IgD-negative memory B cell (primary cell): ENCODE data around the gene P3H2. TPM values are rescaled to one million over a fixed set of nuclear protein-coding genes. Genes with fewer than 3 reads are reported as not detected.

ENCODE experiments used
- H3K27ac Mint-ChIP-seq, 3 donors: one replicate each; pipeline ENCODE4 v1.8.0; 2020 to 2022; ENCODE audit warnings: mild to moderate bottlenecking in 3 of 3, mixed read lengths in 3 of 3, moderate library complexity in 1 of 3
- H3K27me3 Mint-ChIP-seq: one replicate; pipeline ENCODE4 v1.8.0; 2021; ENCODE audit warnings: mixed read lengths
- H3K36me3 Mint-ChIP-seq: one replicate; pipeline ENCODE4 v1.8.0; 2020; ENCODE audit warnings: mild to moderate bottlenecking, mixed read lengths
- H3K4me1 Mint-ChIP-seq, 3 donors: one replicate each; pipeline ENCODE4 v1.8.0; 2020 to 2022; ENCODE audit warnings: mixed read lengths in 3 of 3, mild to moderate bottlenecking in 1 of 3
- H3K4me3 Mint-ChIP-seq, 4 donors: one replicate each; pipeline ENCODE4 v1.8.0; 2020 to 2022; ENCODE audit warnings: mild to moderate bottlenecking in 4 of 4, mixed read lengths in 4 of 4, moderate library complexity in 3 of 4
- H3K9me3 Mint-ChIP-seq, 3 donors: one replicate each; pipeline ENCODE4 v1.8.0; 2020 to 2021; ENCODE audit warnings: mixed read lengths in 3 of 3, mild to moderate bottlenecking in 1 of 3
- polyA plus RNA-seq: library from polyadenylated mRNA; unstranded; fragments of 300-500 nt; fragmentation: Illumina TruSeq; gene quantifications from one replicate; pipeline ENCODE4 v1.2.3, GENCODE V29; 2021

Gene P3H2
- polyA plus RNA-seq, 1 donor from 2014 or later: not detected

DNA sequence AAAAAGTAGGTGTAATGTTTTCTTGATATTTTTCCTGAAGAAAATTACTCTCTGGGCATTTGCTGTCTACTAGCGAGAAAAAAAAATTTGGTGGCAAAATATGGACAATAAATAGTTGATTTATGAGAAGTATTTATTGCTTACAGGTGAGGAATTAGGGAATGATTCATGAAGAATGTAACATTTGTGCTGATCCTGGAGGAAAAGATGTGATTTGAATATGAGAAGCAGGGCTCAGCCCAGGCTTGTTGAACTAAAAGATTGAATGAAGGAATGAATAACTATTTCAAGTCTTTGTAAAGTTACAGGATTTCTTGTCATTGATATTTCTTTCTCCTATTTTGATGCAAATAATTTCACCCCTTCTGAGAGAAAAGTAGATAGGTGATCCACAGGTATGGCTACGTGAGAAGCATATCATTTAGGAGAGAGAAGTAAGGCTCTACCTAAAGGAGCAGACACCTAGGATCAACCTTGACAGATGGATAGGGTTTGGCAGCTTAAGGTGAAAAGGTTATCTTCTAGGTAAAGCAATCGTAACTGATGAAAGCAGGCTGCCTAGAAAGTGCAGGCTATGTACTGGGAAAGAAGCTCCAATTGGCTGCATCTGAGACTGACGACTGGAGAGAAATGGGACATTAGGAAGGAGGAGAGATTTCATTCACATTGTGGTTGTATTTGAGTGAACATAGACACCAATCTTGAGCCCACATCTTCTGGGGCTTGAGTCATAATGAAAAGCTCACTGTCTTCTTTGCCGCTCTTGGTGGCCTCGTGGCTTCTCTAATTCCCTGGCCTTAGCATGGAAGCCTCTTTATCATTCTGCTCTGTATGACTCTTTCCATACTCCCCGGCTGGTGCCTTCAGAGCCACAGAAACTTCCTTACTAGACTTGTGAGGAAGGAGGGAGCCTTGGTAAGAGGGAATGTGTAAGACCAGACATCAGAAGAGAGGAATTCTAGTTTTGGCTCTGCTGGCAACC lies 106.5 kb downstream of the P3H2 start:
- H3K4me1 Mint-ChIP-seq: no peaks in the 10 kb centered on the region
- peaks cover 0 to 3% (median 2%) of the 10 kb centered on the region in 3 donors for H3K9me3 Mint-ChIP-seq
- H3K4me3 Mint-ChIP-seq: no peak overlapping the region
- H3K27ac Mint-ChIP-seq: no peak overlapping the region
- no peaks in the 10 kb centered on the region for H3K27me3 Mint-ChIP-seq
- H3K36me3 Mint-ChIP-seq: no peaks in the 10 kb centered on the region

DNA sequence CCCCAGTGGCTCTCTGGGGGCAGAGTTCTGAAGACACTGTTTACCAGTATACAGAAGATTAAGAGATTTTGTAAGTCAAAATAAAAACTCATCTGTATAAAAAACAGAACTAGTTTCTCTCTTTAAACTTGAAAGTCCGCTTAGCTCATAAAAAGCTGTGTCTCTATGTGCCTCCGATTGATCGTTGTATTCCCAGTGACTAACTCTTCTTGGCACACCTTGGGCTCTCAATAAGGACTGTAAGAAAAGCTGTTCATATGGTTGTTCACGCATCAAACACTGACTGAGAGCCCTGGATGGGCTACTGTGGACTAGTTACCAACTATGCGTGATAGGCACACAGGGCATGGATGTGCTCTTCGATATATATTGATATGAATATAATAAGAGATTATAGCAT lies 107.9 kb downstream of the P3H2 start:
- Mint-ChIP-seq H3K4me1 (no peaks in the 10 kb centered on the region), H3K4me3 (no peak overlapping the region), H3K27me3 (no peaks in the 10 kb centered on the region), H3K9me3 (peaks cover 0 to 2% (median 0%) of the 10 kb centered on the region in 3 donors), H3K36me3 (no peaks in the 10 kb centered on the region), H3K27ac (no peak overlapping the region)

DNA sequence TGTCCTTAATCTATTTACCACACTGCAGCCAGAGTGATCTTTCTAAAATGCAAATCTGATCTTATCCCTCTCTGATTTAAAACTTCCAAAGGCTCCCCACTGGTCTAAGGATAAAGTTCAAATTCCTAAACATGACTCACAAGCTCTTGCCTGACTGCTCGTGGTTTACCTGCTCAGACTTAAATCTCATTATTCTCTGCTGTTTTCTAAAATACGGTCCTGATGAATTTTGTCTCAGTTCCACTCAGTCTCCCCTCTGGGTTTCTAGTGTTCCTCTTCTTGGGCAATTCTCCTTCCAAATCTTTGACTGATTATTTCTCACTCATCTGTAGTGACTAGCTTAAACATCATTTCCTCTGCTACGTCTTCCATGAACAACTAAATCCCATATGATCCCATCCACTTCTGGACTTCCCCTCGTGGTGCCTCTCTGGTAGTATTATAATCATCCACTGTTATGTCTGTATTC lies 108.3 kb downstream of the P3H2 start:
- peaks cover 0 to 2% (median 0%) of the 10 kb centered on the region in 3 donors for H3K9me3 Mint-ChIP-seq
- H3K27ac Mint-ChIP-seq: no peak overlapping the region
- no peak overlapping the region for H3K4me3 Mint-ChIP-seq
- no peaks in the 10 kb centered on the region for H3K27me3 Mint-ChIP-seq
- H3K36me3 Mint-ChIP-seq: no peaks in the 10 kb centered on the region
- no peaks in the 10 kb centered on the region for H3K4me1 Mint-ChIP-seq

DNA sequence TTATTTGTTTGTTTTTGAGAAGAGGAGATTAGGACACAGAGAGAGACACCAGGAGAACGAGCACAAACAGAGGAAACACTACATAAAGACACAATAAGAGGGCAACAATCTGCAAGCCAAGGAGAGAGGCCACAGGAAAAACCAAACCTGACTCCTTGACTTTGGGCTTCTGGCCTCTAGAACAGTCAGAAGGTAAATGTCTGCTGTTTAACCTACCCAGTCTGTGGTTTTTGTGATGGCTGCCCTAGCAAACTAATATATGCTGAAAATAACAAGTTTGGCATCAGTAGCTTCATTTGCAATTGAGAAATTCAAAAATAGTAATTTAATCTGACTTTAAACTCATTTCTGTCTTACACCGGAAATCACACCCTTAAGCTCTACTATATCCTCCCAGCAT lies 110.2 kb downstream of the P3H2 start:
- H3K4me1 Mint-ChIP-seq: no peaks in the 10 kb centered on the region
- peak overlapping the region in 1 of 4 donors; percentile 24 for H3K4me3 Mint-ChIP-seq
- H3K36me3 Mint-ChIP-seq: no peaks in the 10 kb centered on the region
- H3K9me3 Mint-ChIP-seq: peaks cover 0 to 2% (median 0%) of the 10 kb centered on the region in 3 donors
- no peak overlapping the region for H3K27ac Mint-ChIP-seq
- peaks cover 3% of the 10 kb centered on the region for H3K27me3 Mint-ChIP-seq

DNA sequence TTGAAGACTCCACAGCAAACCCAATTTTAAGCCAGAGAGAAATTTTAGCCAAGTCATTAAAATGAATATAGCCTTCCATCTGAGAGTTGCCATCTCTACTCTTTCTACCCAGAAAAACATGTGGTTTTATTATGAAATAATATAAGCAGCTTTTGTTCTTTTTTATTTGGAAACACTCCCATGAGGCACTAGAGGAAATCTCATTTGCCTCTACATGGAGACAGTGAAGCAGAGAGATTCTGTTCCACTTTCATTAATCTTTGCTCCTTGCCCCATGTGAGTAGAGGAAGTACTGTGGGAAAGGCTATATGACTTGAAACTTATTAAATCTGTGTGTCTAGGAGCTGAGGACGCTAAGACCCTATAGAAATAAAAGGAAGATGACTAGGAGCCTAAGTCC lies 111.1 kb downstream of the P3H2 start:
- no peaks in the 10 kb centered on the region for H3K36me3 Mint-ChIP-seq
- no peaks in the 10 kb centered on the region for H3K4me1 Mint-ChIP-seq
- H3K9me3 Mint-ChIP-seq: peaks cover 0 to 2% (median 0%) of the 10 kb centered on the region in 3 donors
- no peak overlapping the region for H3K4me3 Mint-ChIP-seq
- peaks cover 3% of the 10 kb centered on the region for H3K27me3 Mint-ChIP-seq
- H3K27ac Mint-ChIP-seq: no peak overlapping the region

DNA sequence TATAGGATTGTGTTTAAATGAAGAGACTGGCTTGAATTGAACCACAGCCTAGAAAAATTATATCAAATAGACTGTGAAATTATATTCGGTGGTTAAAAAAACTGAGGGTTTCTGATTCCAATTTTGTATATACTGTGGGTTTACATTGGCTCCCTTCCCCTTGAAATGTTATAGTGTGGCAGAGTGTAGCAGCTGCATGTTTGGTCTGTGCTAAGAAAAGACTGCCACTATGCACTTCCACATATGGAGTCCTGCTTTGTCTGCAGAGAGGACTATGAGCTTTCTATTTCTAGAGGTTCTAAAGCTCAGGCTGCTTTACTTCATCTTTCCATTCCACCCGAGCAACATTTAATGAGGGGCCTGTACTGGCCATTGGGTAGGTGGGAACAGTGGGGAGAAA lies 112.3 kb downstream of the P3H2 start:
- peaks cover 0 to 2% (median 0%) of the 10 kb centered on the region in 3 donors for H3K9me3 Mint-ChIP-seq
- H3K36me3 Mint-ChIP-seq: no peaks in the 10 kb centered on the region
- H3K4me1 Mint-ChIP-seq: no peaks in the 10 kb centered on the region
- no peak overlapping the region for H3K4me3 Mint-ChIP-seq
- no peak overlapping the region for H3K27ac Mint-ChIP-seq
- H3K27me3 Mint-ChIP-seq: peaks cover 3% of the 10 kb centered on the region

DNA sequence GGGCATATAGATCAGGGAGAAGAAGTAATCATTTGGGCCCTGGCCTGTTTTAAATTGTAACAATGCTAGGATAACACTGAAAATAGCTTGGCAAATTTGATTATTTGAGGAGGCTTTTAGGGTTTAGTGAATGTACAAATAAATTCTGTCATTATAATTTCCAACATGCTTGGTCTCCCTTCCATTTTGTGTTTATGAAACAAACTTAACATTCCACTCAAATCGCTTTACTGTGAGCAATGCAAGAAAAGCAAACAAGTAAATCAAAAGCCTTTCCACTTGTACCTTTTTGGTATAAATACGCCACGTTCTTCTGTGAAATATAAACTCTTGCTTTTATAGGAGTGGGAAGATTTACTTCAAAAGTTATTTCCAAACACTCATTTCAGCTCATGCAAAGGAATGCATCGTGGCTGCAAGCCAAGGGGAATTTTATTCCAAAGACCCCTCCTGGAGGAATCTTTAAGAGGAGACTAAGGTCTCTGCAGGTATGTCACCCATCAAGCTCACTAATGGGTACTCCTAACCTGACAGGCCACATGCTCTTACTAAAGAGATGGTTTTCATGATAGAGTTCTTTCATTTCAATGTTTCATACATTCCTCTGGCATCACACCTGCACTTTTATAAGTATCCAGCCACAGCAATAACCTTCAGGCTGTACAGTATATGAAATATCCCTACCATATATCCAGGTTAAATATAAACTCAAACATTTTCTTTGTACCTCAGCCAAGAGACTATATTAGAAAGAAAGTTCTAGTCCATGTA lies 115.2 kb downstream of the P3H2 start:
- Mint-ChIP-seq H3K4me3 (no peak overlapping the region), H3K9me3 (peaks cover 0 to 2% (median 0%) of the 10 kb centered on the region in 3 donors), H3K36me3 (no peaks in the 10 kb centered on the region), H3K27me3 (peaks cover 3% of the 10 kb centered on the region), H3K4me1 (no peaks in the 10 kb centered on the region), H3K27ac (no peak overlapping the region)

DNA sequence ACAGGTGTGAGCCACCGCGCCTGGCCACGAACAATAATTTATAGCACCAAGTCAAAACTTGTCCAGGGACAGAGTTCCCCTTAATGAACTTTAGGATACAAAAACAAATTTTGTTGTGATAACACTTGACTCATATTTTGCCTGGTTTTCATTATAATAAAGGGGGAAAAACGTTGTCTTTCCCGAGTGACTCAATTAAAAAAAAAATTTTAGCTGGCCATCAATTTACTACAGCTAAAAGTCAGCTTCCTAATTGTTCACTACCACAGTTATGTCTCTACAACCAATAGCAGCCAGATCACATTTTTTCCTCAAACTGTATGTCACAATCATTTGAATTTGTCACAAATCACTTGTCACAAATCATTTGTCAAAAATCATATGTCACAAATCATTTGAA lies 116.0 kb downstream of the P3H2 start:
- H3K9me3 Mint-ChIP-seq: no peaks in the 10 kb centered on the region
- no peak overlapping the region for H3K27ac Mint-ChIP-seq
- H3K4me1 Mint-ChIP-seq: no peaks in the 10 kb centered on the region
- H3K4me3 Mint-ChIP-seq: no peak overlapping the region
- H3K27me3 Mint-ChIP-seq: peaks cover 3% of the 10 kb centered on the region
- no peaks in the 10 kb centered on the region for H3K36me3 Mint-ChIP-seq

DNA sequence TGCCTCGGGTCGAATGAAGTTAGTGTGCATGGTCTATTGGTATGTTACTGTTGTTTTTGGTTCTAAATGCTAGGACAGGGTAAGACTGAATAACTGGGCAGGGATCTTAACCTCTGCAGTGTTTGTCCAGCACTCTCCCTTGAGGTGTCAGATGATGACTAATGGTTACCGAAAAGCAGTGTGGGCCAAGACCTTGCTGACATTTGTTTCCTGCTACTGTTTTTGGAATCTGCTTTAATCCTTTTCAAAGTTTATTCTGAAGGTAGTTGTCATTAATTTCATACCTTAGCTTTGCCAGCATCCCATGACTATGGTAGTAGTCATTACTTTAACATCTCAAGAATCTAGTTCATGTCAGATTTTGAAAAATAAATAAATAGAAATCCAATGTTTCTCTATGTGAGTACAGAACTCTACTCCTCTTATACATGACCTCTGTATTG lies 117.0 kb downstream of the P3H2 start:
- Mint-ChIP-seq H3K4me3 (no peak overlapping the region), H3K27me3 (peaks cover 3% of the 10 kb centered on the region), H3K36me3 (no peaks in the 10 kb centered on the region), H3K9me3 (no peaks in the 10 kb centered on the region), H3K27ac (no peak overlapping the region), H3K4me1 (no peaks in the 10 kb centered on the region)

DNA sequence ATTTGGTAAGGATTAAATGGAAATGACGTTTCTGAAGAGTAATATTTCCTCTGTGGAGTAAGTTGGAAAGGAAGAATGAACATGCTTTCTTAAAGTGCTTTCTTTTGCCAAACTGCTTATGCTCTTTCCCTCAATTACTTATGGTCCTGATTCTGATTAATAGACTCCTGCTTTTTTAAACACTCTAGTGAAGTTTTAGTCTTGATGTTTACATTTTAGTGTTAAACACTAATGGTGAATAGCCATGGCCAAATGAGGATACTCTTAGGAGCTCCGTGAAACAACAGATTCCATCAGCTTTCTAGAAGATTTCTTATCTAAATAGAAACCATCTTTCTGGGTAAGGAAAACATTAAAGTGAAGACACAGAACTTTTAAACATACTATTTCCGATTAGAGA lies 117.6 kb downstream of the P3H2 start:
- Mint-ChIP-seq H3K27ac (no peak overlapping the region), H3K36me3 (no peaks in the 10 kb centered on the region), H3K27me3 (peaks cover 3% of the 10 kb centered on the region), H3K4me1 (no peaks in the 10 kb centered on the region), H3K4me3 (no peak overlapping the region), H3K9me3 (no peaks in the 10 kb centered on the region)

DNA sequence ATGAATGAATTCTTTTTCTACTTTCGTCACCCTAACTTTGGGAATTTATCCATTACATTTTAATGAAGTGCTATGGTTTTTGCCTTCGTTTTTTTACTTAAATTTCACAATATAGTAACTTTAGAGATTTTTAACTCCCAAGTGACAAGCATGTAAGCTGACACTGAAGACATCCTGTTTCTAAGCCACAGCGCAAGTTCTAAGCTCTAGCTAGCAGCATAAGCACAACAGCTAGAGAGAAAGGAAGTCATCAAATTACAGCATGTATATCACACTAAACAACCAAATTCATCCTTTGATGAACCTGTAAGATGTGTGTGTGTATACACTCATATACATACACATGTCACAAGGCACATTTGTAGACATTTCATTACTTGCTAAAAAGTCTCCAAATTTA lies 119.3 kb downstream of the P3H2 start:
- Mint-ChIP-seq H3K36me3 (no peaks in the 10 kb centered on the region), H3K4me3 (no peak overlapping the region), H3K9me3 (no peaks in the 10 kb centered on the region), H3K27me3 (no peaks in the 10 kb centered on the region), H3K4me1 (no peaks in the 10 kb centered on the region), H3K27ac (no peak overlapping the region)

DNA sequence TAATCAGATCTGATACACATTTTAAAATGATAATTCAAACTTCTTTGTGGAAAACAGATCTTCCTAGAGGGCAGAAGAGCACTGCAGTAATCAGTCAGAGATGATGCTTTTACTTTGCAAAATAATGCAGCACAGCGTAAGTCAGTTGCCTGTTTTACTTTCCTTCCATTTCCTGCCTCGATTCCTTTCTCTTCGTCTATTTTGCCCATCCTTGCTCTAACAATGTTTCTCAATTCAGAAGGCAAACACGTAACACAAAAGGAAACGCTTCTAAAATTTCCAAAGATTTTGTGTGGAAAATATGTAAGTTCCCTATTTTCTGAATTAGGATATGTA lies 119.9 kb downstream of the P3H2 start:
- Mint-ChIP-seq H3K27ac (no peak overlapping the region), H3K27me3 (no peaks in the 10 kb centered on the region), H3K9me3 (peaks cover 0 to 4% (median 0%) of the 10 kb centered on the region in 3 donors), H3K4me3 (no peak overlapping the region), H3K36me3 (no peaks in the 10 kb centered on the region), H3K4me1 (no peaks in the 10 kb centered on the region)

DNA sequence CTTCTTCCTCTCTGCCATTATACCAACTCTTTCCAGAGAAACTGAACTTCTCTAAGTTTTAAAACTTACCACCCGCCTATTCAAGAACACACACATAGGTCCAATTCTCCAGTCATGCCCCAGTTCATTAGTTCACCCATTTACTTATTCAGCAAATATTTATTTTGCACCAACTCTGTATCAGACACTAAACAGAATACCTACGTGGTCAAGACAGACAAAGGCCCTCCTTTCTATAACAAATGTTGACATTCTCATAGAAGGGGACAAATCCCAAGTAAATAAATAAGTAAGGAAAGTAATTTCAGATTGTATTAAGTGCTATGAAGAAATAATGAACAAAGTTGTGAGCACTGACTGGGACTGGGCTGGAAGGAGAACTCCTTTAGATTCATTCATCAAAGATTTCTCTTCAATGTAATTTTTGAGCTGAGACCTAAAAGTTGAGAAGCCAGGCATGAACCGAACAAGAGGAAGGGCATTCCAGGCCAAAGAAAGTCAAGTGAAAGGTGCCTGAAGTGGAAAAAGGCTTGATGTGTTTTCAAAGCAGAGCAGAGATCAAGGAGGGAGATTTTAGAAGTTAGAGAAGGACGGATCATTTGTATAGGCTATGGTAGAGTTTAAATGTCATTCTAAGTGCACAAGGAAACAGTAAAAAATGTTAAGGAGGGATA lies 120.4 kb downstream of the P3H2 start:
- H3K27me3 Mint-ChIP-seq: no peaks in the 10 kb centered on the region
- no peak overlapping the region for H3K27ac Mint-ChIP-seq
- no peaks in the 10 kb centered on the region for H3K4me1 Mint-ChIP-seq

DNA sequence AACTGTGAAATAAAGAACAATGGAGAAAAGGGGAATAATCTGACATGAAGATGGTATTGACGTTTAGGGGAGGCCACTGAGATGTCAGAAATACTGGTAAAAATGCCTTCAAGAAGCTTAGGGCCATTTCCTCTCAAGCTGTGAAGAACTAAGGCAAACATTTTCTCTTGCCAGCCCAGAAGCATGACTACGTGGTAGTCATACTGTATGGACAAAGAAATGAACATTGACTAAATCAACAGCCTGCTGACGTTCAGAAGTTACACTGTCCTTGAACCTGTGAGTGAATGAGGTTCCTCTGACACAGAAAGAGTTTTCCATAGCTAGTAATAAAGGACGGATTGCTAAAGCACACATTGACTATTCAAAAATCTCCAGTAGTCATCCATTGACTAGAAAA lies 121.0 kb downstream of the P3H2 start:
- no peak overlapping the region for H3K4me3 Mint-ChIP-seq
- no peaks in the 10 kb centered on the region for H3K4me1 Mint-ChIP-seq
- peaks cover 0 to 4% (median 0%) of the 10 kb centered on the region in 3 donors for H3K9me3 Mint-ChIP-seq
- peak overlapping the region in 1 of 3 donors; percentile 24 for H3K27ac Mint-ChIP-seq
- no peaks in the 10 kb centered on the region for H3K27me3 Mint-ChIP-seq
- H3K36me3 Mint-ChIP-seq: no peaks in the 10 kb centered on the region

More for the DNA sequence above, 120.4 kb downstream of the P3H2 start:
- Mint-ChIP-seq H3K36me3 (no peaks in the 10 kb centered on the region), H3K4me3 (no peak overlapping the region), H3K9me3 (peaks cover 0 to 4% (median 0%) of the 10 kb centered on the region in 3 donors)

DNA sequence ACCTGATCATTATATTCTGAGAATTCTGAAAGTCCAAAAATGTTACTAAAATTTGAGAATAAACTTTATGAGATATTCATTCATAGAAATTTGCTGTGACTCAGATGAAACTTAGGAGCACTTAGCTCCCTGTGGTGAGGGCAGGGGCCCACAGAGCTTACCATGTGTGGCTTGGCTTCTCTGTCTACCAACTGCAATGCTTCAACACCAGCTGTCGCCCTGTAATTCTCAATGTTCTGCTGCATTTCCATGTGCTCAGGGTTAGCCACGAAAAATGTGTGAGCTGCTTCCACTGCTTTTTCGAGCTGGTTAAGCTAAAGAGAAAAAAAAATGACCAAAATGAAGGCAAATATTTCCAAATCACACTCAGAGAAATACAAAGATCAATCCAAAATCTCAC lies 125.6 kb downstream of the P3H2 start:
- Mint-ChIP-seq H3K9me3 (peaks cover 0 to 4% (median 0%) of the 10 kb centered on the region in 3 donors), H3K27ac (no peak overlapping the region), H3K4me3 (no peak overlapping the region), H3K27me3 (peaks cover 3% of the 10 kb centered on the region), H3K36me3 (no peaks in the 10 kb centered on the region), H3K4me1 (peaks cover 0 to 1% (median 0%) of the 10 kb centered on the region in 3 donors)
